ENCODE data around the gene TIMM8A.
"Not testable (repeated sequence)": the region's sequence is repeated elsewhere in the genome, so short reads cannot be mapped to it uniquely, and the experiment has no call there.

TIMM8A gene

GRCh38 chrX:101357166-101357795 lies 8.7 kb upstream of the TIMM8A start:
- no peak for DNase-seq

DNA sequence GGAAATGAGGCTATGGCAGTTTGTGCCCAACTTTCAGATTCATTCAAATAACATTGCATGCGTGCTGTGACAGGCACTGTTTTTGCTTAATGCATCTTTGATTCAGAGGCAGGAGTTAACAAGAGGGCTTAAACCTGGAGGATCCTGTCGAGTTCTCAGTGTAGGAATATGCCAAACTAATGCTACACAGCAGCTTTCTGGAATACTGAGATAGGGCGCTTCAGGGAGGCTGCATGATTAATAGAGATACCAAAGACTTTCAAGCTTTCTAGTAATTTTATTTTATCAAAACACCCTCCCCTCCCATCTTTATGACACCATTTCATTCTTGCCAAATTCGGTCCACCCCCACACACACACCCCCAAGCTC lies 636 bp upstream of the TIMM8A start:
- no peak for DNase-seq

GRCh38 chrX:101347859-101348451 lies 587 bp downstream of the TIMM8A start:
- no peak for DNase-seq

DNA sequence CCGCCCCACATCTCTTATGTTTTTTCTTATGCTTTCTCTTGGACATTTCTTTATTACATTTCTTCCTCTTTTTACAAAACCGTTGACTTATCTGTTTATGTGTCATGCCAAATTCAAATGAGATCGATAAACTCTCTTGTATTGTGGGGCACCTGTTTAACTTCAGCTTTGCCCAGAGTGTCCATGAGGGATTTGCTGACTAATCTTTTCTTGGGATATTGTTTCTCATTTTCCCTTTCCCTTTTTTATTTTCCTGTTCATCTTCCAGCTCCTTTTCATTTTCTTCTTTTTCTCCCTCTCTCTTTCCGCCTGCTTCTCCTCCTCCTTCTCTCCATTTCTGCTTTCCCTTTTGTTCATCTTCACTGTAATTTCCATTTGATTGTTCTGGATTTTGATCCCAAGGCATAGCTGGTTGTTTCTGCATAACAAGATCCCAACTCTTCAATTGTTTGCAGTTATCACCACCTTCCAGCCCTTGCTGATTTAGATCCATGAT lies 10.7 kb downstream of the TIMM8A start:
- no peak for DNase-seq

GRCh38 chrX:101334310-101334709 lies 14.2 kb downstream of the TIMM8A start:
- DNase-seq = not testable (repeated sequence)

GRCh38 chrX:101326600-101326999 lies 21.9 kb downstream of the TIMM8A start:
- not testable (repeated sequence) for DNase-seq

DNA sequence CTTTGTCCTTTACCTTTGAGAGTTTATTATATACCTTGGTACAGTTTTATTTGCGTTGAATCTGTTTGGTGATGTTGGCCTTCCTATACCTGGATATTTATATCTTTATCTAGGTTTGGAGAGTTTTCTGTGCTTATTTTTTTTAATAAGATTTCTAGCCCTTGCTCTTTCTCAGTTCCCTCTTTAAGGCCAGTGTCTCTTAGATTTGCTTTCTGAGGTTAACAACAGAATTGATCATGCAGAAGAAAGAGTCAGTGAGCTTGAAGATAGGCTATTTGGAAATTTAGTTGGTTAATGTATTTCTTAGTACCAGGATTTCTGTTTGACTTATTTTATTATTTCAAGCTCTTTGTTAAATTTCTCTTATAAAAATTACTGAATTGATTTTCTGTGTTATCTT lies 44.8 kb downstream of the TIMM8A start:
- DNase-seq = no peak

Data from fibroblast of skin of right quadriceps (primary cell).